GM08714 (cell line): Measurements from ENCODE around the gene CDC14A.

Source experiments
- H3K4me3 ChIP-seq: fragments of 200-500 bp; sonication (Bioruptor generic); 2 replicates; pipeline ENCODE4 v1.5.1; 2014; ENCODE audit warnings: mild to moderate bottlenecking, low read length, inconsistent platforms
- ZNF274 ChIP-seq: IDR thresholded peaks from 2 replicates; pipeline ENCODE4 v1.6.1; 2012; ENCODE audit warnings: mild to moderate bottlenecking, low read depth, low read length

The CDC14A gene

DNA sequence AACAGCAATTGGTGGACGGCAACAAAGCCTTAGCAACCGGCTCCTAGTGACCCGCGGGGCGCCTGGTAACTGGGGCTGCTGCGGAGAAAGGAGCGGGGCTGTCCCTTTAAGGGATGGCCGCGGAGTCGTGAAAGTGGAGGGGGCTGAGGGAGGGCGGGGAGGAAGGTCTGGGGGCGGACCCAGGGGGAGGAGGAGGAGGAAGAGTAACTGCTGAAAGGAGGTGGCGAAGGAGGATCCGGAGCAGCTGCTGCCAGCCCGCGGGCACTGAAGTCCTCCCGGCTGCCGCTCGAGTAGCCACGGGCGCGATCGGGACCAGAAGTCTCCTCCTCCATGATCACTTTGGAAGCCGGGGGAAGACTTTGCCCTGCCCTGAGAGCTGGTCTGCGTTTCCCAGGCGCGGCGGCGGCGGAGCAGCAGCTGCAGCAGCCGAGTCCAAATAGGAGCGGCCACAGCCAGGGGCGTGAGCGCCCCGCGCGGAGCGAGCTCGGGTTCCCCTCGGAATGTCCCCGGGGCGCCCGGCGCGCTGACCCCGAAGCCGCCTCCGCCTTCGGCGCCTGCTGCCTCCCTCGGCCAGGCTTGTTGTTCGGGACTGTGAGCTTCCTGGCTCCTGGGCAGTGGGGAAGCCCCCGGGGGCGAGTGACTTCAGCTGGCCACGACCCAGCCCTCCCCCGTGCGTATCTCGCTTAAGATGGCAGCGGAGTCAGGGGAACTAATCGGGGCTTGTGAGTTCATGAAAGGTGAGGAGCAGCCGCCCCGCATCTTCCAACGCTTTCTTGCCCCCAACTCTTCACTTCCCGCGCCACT, at the start of gene CDC14A:
Gene CDC14A, plus strand, starts transcription at position 240 of the 804 bp plus-strand sequence. Its CDS starts 449 bp downstream, at position 689.
- TF ChIP-seq ZNF274 = no peak
- peak within 1 kb of the TSS; percentile 77 for H3K4me3 ChIP-seq

GRCh38 chr1:100302739-100303138, 49.6 kb upstream of the CDC14A start:
- H3K4me3 ChIP-seq = no peak overlapping the region
- no peak for TF ChIP-seq ZNF274

DNA sequence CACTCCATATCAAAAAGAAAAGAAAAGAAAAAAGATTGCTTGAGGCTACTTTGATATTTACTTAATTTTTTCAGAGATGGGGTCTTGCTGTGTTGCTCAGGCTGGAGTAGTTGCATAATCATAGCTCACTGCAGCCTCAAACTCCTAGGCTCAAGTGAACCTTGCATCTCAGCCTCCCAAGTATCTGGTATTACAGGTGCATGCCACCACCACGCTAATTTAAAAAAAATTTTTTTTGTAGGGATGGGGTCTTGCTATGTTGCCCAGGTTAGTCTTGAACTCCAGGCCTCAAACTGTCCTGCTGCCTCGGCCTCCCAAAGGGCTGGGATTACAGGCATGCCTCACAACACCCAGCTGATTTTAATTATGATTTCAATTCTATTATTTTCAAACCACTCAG, 48.1 kb upstream of the CDC14A start:
- no peak overlapping the region for H3K4me3 ChIP-seq
- TF ChIP-seq ZNF274 = no peak

GRCh38 chr1:100304921-100305320, 47.4 kb upstream of the CDC14A start:
- TF ChIP-seq ZNF274 = no peak

GRCh38 chr1:100305954-100306353, 46.4 kb upstream of the CDC14A start:
- TF ChIP-seq ZNF274 = no peak
- H3K4me3 ChIP-seq = no peak overlapping the region

More at GRCh38 chr1:100304921-100305320, 47.4 kb upstream of the CDC14A start:
- H3K4me3 ChIP-seq = no peak overlapping the region

- TF ChIP-seq ZNF274 = no peak
- no peak overlapping the region for H3K4me3 ChIP-seq
Observed at GRCh38 chr1:100306735-100307313, 45.5 kb upstream of the CDC14A start.

GRCh38 chr1:100308777-100309176, 43.5 kb upstream of the CDC14A start:
- H3K4me3 ChIP-seq = no peak overlapping the region
- TF ChIP-seq ZNF274 = no peak

DNA sequence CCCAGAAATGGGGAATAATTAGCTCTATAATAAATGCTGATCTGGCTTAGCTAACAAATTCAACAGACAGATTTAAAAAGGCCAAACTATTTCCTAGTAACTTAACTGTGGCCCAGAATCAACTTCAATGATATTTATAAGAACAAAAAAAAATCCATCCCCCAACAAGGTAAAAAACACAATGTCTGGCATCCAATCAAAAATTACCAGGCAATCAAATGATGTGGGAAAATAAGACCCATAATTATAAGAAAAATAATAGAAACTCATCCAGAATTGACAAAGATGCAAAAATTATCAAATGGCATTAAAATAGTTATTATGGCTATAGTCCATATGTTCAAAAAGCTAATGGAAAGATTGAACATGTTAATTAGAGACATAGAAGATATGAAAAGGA, 42.4 kb upstream of the CDC14A start:
- TF ChIP-seq ZNF274 = no peak
- H3K4me3 ChIP-seq = no peak overlapping the region

DNA sequence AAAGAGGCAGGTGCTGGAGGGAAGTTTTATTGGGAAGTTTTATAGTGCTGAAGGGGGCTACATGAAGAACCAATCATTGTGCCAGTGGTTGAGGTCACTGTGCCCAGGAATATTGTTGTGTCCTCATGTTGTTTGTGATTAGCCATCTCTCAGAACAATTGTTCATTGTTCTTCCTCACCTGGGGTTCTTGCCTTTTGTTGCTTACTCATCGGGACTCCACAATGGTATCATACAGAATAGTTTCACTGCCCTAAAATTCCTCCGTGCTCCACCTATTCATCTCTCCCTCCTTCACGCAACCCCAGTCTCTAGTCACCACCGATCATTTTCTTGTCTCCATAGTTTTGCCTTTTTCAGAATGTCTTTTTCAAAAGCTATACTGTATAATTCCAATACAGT, 38.9 kb upstream of the CDC14A start:
- no peak for TF ChIP-seq ZNF274
- no peak overlapping the region for H3K4me3 ChIP-seq

- no peak overlapping the region for H3K4me3 ChIP-seq
- no peak for TF ChIP-seq ZNF274
Observed at GRCh38 chr1:100316622-100317021, 35.7 kb upstream of the CDC14A start.

- no peak overlapping the region for H3K4me3 ChIP-seq
- no peak for TF ChIP-seq ZNF274
Observed at GRCh38 chr1:100320311-100321099, 31.8 kb upstream of the CDC14A start.

GRCh38 chr1:100321100-100321493, 31.2 kb upstream of the CDC14A start:
- H3K4me3 ChIP-seq = no peak overlapping the region
- TF ChIP-seq ZNF274 = no peak

GRCh38 chr1:100321506-100321905, 30.8 kb upstream of the CDC14A start:
- H3K4me3 ChIP-seq = no peak overlapping the region
- TF ChIP-seq ZNF274 = no peak

DNA sequence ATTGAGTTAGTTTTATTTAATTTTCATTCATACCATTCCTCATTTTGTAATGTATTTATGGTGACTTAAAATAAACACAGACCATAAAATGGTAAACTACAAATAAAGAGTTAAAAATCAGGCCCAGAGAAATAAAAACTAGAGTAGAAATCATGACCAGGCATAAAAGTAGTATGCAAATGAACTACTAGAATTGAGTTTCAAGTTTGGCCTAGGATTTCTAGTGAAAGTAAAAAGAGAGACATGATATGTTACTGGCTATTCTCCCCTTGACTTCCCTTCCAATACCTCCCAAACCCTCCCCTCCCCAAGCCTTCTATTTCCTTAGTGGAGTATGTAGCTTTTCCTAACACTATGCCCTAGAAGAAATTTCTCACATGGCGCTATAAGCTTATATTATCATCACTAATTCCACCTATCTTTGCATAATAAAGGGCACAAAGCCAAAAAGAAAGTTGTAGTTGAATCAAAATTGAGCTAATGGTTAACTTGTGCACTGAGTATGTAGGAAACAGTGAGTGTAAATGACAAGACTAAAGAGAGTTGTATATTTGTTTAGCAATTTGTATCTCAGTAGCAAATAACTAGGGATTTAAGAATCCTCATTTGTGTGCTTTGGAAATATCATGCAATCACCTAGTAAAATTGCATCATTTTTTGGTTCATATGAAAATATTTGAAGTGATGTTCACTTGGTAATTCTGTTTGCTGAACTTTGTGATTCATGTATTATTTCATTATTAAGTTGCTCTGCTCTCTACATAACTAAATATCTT, 29.7 kb upstream of the CDC14A start:
- no peak for TF ChIP-seq ZNF274
- no peak overlapping the region for H3K4me3 ChIP-seq
